C4-2B (cell line): Measurements from ENCODE around the gene HMGCR.

ENCODE experiments used
- ZFX ChIP-seq: fragments of 450-650 bp; IDR thresholded peaks from 2 replicates; pipeline ENCODE4 v1.6.1; 2017
- TF ChIP-seq, protein P1 (sequence below): fragments of 450-650 bp; conservative IDR thresholded peaks from 2 replicates; pipeline ENCODE4 v1.5.1; 2017; ENCODE audit warnings: mild to moderate bottlenecking

GRCh38 chr5:75325242-75325641, 11.8 kb upstream of the HMGCR start:
- TF ChIP-seq, protein P1, sequence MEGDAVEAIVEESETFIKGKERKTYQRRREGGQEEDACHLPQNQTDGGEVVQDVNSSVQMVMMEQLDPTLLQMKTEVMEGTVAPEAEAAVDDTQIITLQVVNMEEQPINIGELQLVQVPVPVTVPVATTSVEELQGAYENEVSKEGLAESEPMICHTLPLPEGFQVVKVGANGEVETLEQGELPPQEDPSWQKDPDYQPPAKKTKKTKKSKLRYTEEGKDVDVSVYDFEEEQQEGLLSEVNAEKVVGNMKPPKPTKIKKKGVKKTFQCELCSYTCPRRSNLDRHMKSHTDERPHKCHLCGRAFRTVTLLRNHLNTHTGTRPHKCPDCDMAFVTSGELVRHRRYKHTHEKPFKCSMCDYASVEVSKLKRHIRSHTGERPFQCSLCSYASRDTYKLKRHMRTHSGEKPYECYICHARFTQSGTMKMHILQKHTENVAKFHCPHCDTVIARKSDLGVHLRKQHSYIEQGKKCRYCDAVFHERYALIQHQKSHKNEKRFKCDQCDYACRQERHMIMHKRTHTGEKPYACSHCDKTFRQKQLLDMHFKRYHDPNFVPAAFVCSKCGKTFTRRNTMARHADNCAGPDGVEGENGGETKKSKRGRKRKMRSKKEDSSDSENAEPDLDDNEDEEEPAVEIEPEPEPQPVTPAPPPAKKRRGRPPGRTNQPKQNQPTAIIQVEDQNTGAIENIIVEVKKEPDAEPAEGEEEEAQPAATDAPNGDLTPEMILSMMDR = peak; percentile 19
- no peak for TF ChIP-seq ZFX
